Measurements from ENCODE around the gene TTC28. TPM values are rescaled to one million over a fixed set of nuclear protein-coding genes. Genes with fewer than 3 reads are reported as not detected.

TTC28 gene
- total RNA-seq, 1 donor from 2014 or later, result 79.5 TPM

DNA sequence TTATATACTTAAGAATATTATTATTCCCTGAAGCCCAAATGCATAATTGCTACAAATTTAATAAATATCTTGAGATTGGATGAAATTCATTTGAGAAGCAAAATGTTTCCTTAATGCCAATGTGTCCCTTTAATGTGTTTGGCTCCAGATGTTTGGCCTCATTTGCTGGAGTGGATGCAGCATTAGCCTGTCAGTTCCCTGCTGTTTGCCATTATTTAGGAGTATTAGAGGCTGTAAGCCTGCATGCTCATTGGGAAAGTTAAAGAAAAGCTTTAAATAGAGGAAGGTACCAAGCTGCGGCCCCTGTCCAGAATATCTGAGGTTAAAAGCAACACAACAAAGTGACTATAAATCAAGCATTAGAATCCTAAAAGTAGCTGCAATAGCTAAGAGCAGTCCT is 705.8 kb downstream of the TTC28 start:
- FAIRE-seq (no peak), DNase-seq (ENCODE audit: low spot score in 2 of 2) (no peak)

DNA sequence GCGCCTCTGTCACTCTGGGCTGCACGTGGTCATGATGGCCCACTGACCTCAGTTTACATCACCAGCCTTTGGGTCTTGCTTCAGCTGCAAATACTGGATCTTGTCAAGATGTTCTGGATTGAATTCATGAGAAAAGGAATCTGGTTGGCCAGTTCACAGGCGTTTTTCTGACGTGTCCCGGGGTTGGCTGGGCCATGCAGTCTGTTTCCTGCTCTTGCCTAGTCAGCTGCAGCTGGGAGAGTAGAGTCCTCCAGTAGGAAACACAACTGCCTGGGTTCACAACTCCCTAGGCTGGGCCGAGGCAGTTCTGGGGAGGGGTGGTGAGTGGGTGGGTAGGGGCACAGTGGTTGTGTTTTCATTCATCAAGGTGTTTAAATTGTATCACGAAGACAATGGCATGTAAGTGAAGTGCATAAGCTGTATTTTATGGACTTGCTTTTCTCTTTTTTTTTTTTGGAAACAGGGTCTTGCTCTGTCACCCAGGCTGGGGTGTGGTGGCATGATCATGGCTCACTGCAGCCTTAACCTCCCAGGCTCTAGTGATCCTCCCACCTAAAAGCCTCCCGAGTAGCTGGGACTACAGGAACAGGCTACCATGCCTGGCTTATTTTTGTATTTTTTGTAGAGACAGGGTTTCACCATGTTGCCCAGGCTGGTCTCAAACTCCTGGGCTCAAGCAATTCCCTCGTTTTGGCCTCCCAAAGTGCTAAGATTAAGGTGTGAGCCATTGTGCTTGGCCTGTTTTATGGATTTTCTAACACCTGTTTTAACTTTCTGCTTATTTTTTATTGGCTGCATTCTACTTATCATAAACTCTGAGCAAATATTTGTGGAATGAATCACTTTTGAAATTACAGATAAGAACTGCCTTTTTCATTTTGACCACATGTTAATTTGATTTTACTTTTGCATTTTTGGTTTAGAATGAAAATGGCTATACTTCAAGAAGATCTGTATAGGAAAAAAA is 706.6 kb downstream of the TTC28 start:
- DNase-seq (ENCODE audit: low spot score in 2 of 2) (no peak), FAIRE-seq (no peak)

DNA sequence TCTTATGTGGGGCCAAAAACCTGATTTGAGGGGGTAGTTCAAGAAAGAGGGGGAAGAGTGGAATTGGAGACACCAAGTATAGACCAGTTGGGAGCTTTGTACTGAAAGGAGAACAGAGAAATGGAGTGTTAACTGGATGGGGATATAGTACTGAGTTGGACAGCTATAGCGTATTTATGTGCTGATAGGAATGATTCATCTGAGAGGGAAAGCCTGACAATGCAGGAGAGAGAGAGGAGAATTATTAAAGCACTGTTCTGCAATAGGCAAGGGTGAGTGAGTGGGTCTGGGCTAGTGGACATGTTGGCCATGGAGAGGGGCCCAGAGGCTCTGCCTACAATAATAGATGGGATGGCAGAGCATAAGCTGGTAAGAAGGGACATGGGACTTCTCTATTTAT is 707.7 kb downstream of the TTC28 start:
- DNase-seq (ENCODE audit: low spot score in 2 of 2), result no peak
- no peak for FAIRE-seq

DNA sequence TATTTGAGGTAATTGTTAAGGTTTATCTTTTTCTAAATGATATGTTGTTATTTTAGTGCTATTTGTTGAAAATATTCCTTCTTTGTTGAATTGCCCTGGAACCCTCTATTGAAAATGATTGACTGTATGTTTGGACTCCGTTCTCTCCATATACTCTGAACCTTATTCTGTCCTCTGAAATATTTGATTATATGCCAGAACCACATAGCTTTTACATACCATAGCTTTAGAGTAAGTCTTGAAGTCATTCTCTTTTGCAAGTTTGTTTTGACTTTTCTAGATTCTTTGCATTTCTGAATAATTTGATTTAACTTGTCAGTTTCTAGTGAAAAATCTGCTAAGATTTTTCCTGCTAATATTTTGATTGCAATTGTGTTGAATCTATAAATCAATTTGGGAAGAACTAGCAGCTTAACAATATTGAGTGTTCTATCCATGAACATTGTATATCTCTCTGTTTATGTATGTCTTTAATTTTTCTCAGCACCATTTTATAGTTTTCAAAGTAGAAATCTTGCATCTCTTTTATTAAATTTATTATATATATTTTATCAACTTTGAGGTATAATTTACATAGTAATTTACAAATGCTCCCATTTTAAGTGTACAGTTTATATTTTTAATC is 708.9 kb downstream of the TTC28 start:
- FAIRE-seq, result peak; percentile 79

DNA sequence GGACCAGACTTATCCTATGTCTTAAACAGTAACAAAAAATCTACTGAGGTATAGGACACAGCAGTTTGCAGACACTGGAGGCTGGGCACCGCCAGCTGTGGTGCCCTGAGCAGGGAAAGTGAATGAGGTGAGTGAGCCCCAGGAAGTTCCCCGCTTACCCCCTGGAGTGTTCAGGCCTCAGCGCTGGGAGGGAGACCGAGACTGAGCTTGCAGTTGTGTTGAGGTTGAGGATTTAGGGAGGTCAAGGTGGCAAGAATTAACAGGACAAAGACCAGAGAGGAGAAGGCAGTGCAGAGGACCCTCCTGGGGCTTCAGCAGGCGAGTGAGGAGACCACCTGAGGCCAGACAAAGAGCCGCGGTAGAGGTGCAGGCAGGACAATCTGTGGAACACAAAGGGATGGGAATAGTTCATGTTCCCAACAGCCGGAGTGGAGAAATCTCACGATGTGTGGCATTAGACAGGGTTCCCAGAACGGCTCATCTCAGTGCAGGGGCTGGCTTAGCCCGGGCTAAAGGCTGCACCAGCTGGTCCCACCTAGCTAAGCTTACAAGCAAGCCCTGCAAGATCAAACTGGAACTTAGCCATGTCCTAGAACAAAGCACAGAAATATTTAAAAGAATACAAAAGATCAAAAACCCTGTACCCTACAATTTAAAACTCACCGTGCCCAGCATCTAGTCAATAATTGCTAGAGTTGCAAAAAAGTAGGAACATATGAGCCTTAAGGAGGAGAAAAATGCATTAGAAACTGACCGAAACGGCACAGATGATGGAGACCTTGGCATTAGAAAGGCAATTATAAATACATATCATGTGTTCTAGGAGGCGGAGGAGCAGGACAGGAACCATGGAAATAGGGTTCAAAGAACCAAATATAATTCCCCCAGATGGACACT is 713.2 kb downstream of the TTC28 start:
- FAIRE-seq, result no peak

More for the DNA sequence above, 708.9 kb downstream of the TTC28 start:
- no peak for DNase-seq (ENCODE audit: low spot score in 2 of 2)

DNA sequence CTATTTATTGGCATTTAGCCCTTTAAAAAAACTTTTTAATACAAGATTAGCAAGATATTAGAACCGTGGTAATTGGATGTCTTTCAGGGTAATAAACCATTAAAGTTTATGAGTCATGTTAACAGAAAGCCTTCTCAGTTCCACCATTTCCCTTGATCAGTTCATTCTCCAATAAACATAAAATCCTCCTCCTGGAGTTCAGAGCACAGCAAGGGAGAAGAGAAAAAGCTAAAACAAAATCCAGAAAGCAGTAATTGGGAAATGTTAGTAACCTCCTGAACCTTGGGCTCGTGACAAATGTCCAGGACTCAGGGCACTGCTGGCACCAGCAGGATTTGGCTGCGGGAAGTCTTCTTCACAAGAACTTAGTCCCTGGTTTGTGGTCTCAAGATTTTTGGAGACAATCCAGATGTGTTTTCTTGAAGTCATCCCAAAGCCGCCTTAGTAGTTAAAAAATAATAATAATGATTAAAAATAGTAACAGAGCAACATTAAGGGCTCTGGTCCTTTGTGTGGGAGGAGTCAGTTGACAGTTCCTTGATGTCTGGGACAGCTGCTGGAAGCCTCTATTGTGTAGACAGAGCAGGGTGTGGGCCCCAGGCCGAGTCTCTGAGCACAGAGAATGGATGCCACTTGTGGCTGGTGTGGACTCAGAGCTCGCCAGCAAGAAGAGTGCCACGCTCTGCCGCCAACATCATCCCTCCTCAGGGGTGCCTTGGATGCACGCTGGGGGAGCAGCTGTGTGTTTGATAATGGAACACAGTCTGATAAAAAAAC is 717.2 kb downstream of the TTC28 start:
- FAIRE-seq, result no peak

More for the DNA sequence above, 713.2 kb downstream of the TTC28 start:
- DNase-seq (ENCODE audit: low spot score in 2 of 2), result no peak

DNA sequence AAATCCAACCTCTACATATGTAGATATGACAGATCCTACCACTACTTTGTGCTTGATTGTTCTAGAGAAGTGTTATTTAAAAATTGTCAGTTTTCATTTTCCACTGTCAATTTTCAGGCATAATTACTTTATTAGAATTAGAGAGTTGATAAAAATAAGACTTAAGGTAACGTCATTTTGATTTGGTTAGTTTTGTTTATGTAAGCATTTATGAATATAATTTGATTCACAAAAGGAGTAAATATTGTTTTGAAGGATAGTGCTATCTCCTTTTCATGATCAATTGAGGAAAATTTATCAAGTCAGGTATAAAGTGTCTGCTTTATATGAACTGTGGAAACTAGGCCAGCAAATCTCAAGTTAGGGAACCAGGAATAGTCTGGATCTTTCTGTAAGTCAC is 718.0 kb downstream of the TTC28 start:
- no peak for FAIRE-seq
- DNase-seq (ENCODE audit: low spot score in 2 of 2), result no peak

More for the DNA sequence above, 717.2 kb downstream of the TTC28 start:
- no peak for DNase-seq (ENCODE audit: low spot score in 2 of 2)

DNA sequence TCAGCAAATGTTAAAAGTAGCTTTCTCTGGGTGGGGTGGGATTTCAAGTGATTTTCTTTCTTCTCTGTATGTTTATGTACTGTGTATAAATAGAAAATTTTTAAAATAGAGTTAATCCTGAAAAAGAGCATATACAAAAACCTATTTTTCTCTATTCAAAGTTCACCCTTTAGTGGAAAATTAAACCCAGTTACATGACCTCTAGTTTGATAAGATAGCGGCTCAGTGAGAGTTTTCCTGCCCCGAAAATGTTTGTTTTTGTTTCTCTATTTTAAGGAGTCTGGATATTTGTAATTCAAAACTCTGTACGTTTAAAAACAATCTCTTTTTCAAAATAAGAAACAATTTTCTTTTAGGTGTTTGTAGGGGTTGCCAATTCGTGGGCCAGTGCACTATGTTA is 718.5 kb downstream of the TTC28 start:
- FAIRE-seq, result no peak
- DNase-seq (ENCODE audit: low spot score in 2 of 2), result no peak

DNA sequence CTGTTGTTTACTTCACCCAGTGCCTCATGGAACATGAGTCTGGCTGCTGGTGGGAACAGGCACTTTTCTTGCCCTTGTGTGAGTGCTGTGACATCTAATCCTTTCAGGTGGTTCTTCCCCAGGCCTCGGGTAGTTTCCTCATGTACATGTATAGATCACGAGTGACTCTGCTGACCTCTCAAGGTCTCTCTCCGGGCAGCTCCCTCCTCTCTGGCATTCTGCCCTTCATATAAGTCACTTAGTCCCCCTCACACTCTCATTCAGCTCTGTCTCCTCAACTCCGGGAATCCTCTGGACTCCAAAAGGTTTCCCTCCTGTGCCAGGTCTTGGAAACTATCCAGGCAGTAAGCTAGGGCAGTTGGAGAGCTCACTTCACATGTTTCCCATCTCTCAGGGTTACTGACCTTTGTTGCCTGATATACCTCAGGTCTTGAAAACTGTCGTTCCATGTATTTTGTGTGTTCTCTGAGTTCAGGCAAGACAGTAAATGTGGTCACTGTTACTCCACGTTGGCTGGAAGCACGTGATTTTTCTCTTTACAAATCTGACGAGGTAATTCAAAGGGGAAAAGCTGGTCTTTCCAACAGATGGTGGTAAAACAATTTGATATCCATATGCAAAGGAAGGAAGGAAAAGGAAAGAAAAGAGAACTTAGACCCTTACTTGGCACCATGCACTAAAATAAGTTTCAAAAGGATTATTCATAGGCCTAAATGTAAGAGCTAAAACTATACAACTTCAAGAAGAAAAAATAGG is 720.1 kb downstream of the TTC28 start:
- DNase-seq (ENCODE audit: low spot score in 2 of 2) (no peak), FAIRE-seq (no peak)

DNA sequence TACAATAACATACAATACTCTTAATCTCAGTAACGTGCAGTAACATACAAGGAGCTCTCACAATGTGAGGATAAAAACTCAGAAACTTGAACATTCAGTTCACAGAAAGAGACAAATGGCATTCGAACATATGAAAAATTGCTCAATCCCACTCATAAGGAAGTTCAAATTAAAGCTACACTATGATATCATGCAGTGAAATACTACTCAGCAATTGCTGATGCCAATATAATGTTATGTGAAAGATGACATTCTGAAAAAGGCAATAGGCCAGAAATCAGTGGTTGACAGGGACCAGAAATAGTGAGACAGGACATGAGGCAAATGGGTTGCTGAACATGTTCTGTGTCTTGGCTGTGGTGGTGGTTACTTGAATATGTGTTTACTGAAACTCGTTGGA is 726.9 kb downstream of the TTC28 start:
- no peak for DNase-seq (ENCODE audit: low spot score in 2 of 2)
- FAIRE-seq, result no peak

DNA sequence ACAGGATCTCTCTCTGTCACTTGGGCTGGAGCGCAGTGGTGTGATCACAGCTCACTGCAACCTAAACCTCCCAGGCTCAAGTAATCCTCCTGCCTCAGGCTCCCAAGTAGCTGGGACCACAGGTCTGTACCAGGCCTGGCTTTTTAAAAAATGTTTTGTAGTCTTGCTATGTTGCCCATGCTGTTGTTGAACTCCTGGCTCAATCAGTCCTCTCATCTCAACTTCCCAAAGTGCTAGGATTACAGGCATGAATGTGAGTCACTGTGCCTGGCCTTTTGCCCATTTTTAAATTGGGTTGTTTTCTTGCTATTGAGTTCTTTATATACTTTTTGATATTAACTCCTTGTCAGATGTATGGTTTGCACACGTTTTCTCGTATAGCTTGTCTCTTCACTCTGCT is 727.5 kb downstream of the TTC28 start:
- FAIRE-seq (no peak), DNase-seq (ENCODE audit: low spot score in 2 of 2) (no peak)

DNA sequence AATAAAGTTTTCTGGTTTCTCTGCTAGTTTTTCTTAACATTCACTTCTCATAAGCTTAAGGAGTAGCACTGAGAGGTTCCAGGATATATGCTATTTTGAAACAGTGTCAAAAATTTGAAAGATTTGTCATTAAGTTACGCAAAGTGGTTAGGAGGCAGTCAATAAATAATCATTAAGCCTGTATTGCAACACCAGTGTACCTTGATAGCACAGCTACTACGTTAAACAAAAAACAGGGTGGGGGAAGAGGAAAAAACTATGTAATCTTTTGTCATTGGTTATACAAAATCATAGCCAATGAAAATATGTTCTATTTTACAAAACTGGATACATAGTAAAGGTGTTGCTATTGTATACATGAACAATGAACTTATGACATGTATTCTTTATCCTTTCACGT is 730.2 kb downstream of the TTC28 start:
- no peak for DNase-seq (ENCODE audit: low spot score in 2 of 2)
- no peak for FAIRE-seq

DNA sequence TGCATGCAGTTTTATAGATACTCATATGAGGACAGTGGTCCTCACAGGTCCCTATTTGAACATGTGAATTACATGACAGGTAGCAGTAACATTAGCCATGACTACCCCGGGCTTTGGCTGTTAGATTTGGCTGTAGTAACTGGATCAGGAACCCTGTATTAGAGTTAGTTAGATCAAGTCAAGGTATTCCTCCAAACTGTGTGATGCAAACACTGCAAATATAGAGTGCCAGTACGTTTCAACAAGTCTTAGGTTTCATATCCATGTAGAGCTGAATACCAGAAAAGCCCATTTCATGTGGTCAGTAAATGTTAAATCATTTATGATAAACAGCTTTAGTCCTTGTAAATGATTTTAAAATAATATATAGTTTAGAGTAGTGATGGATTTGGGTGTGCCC is 731.1 kb downstream of the TTC28 start:
- DNase-seq (ENCODE audit: low spot score in 2 of 2), result no peak
- FAIRE-seq, result no peak

DNA sequence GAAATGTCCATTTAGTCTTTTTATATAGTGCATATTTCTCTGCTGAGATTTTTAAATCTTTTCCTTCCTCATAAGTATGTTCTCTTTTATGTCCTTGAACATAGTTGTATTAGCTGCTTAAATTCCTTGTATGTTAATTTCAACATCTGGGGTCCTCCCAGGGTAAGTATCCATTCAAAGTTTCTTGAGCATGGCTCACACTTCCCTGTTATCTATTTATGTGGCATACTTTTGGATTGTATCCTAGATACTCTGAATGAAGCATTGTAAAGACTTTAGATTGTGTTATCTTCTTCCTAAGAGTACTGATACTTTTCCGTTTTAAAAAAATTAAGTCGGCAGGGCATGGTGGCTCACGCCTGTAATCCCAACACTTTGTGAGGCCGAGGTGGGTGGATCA is 732.2 kb downstream of the TTC28 start:
- FAIRE-seq (no peak), DNase-seq (ENCODE audit: low spot score in 2 of 2) (no peak)

DNA sequence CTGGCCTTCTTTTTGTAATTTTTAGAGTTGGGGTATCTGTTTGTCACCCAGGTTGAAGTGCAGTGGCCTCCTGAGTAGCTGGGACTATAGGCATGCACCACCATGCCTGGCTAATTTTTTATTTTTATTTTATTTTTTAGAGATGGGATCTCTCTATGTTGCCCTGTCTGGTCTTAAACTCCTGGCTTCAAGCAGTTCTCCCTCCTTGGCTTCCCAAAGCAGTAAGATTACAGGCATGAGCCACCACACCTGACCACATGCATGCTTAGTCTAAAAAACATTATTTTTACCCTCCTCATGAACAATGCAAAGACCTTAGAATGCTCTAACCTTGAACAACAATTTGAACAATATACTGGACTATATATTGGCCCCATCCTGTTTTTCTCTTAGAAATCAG is 738.5 kb downstream of the TTC28 start:
- no peak for FAIRE-seq

DNA sequence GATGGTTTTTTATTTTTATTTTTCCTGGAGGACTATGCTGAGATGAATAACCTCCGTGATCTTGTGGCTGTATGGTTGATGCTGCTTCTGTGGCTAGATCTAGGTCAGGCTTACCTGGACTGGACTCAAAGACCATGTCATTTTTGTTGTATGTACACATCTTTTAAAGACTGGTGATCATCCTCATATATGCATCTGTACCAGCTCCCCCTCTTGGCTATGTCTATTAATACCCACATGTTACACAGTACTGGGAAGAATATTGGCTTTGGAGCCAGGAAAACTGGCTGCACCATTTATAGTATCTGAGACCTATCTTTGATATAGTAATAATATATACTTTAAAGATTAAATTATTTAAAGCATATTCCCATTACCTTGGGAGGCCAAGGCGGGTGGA is 742.2 kb downstream of the TTC28 start:
- no peak for FAIRE-seq
- no peak for DNase-seq (ENCODE audit: low spot score in 2 of 2)

More for the DNA sequence above, 738.5 kb downstream of the TTC28 start:
- no peak for DNase-seq (ENCODE audit: low spot score in 2 of 2)

DNA sequence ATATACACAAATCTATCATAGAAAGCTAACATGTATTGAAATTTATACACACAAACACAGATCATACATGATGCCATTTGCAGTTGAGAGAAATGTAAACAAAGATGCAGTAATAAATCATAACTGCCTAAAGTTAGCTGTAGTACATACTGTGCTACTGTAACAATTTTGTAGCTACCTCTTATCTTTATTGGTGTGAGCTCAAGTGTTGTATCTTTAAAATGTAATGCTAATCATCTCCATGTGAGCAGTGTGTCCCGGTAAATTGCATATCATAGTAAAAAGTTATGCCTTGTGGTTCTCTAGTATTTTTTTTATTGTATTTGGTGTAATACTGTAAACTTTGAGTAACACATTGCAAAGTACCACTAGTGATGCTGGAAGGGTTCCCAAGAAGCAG is 743.7 kb downstream of the TTC28 start:
- no peak for DNase-seq (ENCODE audit: low spot score in 2 of 2)
- no peak for FAIRE-seq

DNA sequence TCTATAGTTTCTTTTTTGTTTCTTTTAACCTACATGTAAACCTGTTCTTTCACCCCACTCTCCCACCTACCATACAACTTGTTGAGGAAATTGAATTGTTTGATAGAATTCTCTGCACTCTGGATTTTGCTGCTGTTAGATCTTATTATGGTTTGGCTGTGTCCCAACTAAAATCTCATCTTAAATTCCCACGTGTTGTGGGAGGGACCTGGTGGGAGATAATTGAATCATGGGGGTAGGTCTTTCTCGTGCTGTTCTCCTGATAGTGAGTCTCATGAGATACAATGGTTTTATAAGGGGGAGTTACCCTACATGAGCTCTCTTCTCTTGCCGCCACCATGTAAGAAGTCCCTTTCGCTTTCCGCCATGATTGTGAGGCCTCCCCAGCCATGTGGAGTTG is 745.6 kb downstream of the TTC28 start:
- no peak for FAIRE-seq
- DNase-seq (ENCODE audit: low spot score in 2 of 2), result no peak
